Measurements from ENCODE around the gene PINLYP.
"Not testable (repeated sequence)": the region's sequence is repeated elsewhere in the genome, so short reads cannot be mapped to it uniquely, and the experiment has no call there.

The PINLYP gene

GRCh38 chr19:43578787-43579186, 3.2 kb downstream of the PINLYP start:
- Mint-ChIP-seq H3K36me3 (ENCODE audit: insufficient read depth) (peaks cover 15% of the 10 kb centered on the region), H3K27ac (peak overlapping the region; percentile 57 to 74), H3K9me3 (no peaks in the 10 kb centered on the region), H3K27me3 (no peaks in the 10 kb centered on the region), H3K4me1 (ENCODE audit: low read depth in 2 of 2) (peaks cover 22 to 25% of the 10 kb centered on the region in 2 donors), H3K4me3 (peak overlapping the region; percentile 36 to 65)
- ATAC-seq (replicated peaks) (no peak), DNase-seq (no peak)

GRCh38 chr19:43581467-43581866, 5.9 kb downstream of the PINLYP start:
- Mint-ChIP-seq H3K27ac (peak overlapping the region in 1 of 2 donors; percentile 57), H3K36me3 (ENCODE audit: insufficient read depth) (peaks cover 7% of the 10 kb centered on the region), H3K27me3 (no peaks in the 10 kb centered on the region), H3K4me3 (peak overlapping the region in 1 of 2 donors; percentile 65), H3K4me1 (ENCODE audit: low read depth in 2 of 2) (peaks cover 8 to 21% of the 10 kb centered on the region in 2 donors), H3K9me3 (no peaks in the 10 kb centered on the region)
- no peak for DNase-seq
- ATAC-seq (replicated peaks) = no peak

GRCh38 chr19:43582495-43582894, 6.9 kb downstream of the PINLYP start:
- H3K4me1 Mint-ChIP-seq (ENCODE audit: low read depth in 2 of 2) = peaks cover 6 to 21% of the 10 kb centered on the region in 2 donors
- peak overlapping the region in 1 of 2 donors; percentile 57 for H3K27ac Mint-ChIP-seq
- no peaks in the 10 kb centered on the region for H3K9me3 Mint-ChIP-seq
- H3K4me3 Mint-ChIP-seq = no peak overlapping the region
- H3K36me3 Mint-ChIP-seq (ENCODE audit: insufficient read depth) = peaks cover 6% of the 10 kb centered on the region
- no peaks in the 10 kb centered on the region for H3K27me3 Mint-ChIP-seq
- DNase-seq (no peak), ATAC-seq (replicated peaks) (no peak)

- peak overlapping the region; percentile 32 to 72 for H3K27ac Mint-ChIP-seq
- H3K4me1 Mint-ChIP-seq (ENCODE audit: low read depth in 2 of 2) = peaks cover 7 to 16% of the 10 kb centered on the region in 2 donors
- H3K27me3 Mint-ChIP-seq = no peaks in the 10 kb centered on the region
- no peak overlapping the region for H3K4me3 Mint-ChIP-seq
- no peak for DNase-seq
- H3K9me3 Mint-ChIP-seq = no peaks in the 10 kb centered on the region
- peaks cover 7% of the 10 kb centered on the region for H3K36me3 Mint-ChIP-seq (ENCODE audit: insufficient read depth)
- ATAC-seq (replicated peaks) = peak; percentile 28
Measured at GRCh38 chr19:43584484-43584883, 8.9 kb downstream of the PINLYP start.

GRCh38 chr19:43586346-43586745, 10.7 kb downstream of the PINLYP start:
- H3K27me3 Mint-ChIP-seq = no peaks in the 10 kb centered on the region
- H3K4me1 Mint-ChIP-seq (ENCODE audit: low read depth in 2 of 2) = peaks cover 12 to 17% of the 10 kb centered on the region in 2 donors
- ATAC-seq (replicated peaks) = no peak
- peak overlapping the region; percentile 38 to 72 for H3K27ac Mint-ChIP-seq
- H3K4me3 Mint-ChIP-seq = no peak overlapping the region
- no peaks in the 10 kb centered on the region for H3K9me3 Mint-ChIP-seq
- H3K36me3 Mint-ChIP-seq (ENCODE audit: insufficient read depth) = peaks cover 12% of the 10 kb centered on the region
- DNase-seq = no peak

GRCh38 chr19:43587029-43587428, 11.4 kb downstream of the PINLYP start:
- not testable (repeated sequence) for H3K27ac Mint-ChIP-seq; ATAC-seq (replicated peaks); H3K9me3 Mint-ChIP-seq

GRCh38 chr19:43589277-43589676, 13.7 kb downstream of the PINLYP start:
- Mint-ChIP-seq H3K27ac (peak overlapping the region; percentile 75 to 77), H3K36me3 (ENCODE audit: insufficient read depth) (peaks cover 24% of the 10 kb centered on the region), H3K4me1 (ENCODE audit: low read depth in 2 of 2) (peaks cover 21 to 22% of the 10 kb centered on the region in 2 donors), H3K4me3 (no peak overlapping the region), H3K9me3 (no peaks in the 10 kb centered on the region), H3K27me3 (no peaks in the 10 kb centered on the region)
- no peak for DNase-seq
- no peak for ATAC-seq (replicated peaks)

More at GRCh38 chr19:43587029-43587428, 11.4 kb downstream of the PINLYP start:
- not testable (repeated sequence) for H3K4me3 Mint-ChIP-seq, H3K27me3 Mint-ChIP-seq, DNase-seq
- Mint-ChIP-seq H3K4me1 (ENCODE audit: low read depth in 2 of 2) (peaks cover 12 to 14% of the 10 kb centered on the region in 2 donors), H3K36me3 (ENCODE audit: insufficient read depth) (peaks cover 18% of the 10 kb centered on the region)

GRCh38 chr19:43589678-43590077, 14.1 kb downstream of the PINLYP start:
- no peak overlapping the region for H3K4me3 Mint-ChIP-seq
- no peaks in the 10 kb centered on the region for H3K27me3 Mint-ChIP-seq
- peak overlapping the region; percentile 75 to 77 for H3K27ac Mint-ChIP-seq
- ATAC-seq (replicated peaks) = no peak
- DNase-seq = no peak
- no peaks in the 10 kb centered on the region for H3K9me3 Mint-ChIP-seq
- peaks cover 21% of the 10 kb centered on the region in 2 donors for H3K4me1 Mint-ChIP-seq (ENCODE audit: low read depth in 2 of 2)
- H3K36me3 Mint-ChIP-seq (ENCODE audit: insufficient read depth) = peaks cover 24% of the 10 kb centered on the region

- no peaks in the 10 kb centered on the region for H3K9me3 Mint-ChIP-seq
- peak overlapping the region in 1 of 2 donors; percentile 42 for H3K4me3 Mint-ChIP-seq
- H3K36me3 Mint-ChIP-seq (ENCODE audit: insufficient read depth) = peaks cover 38% of the 10 kb centered on the region
- ATAC-seq (replicated peaks) = no peak
- peaks cover 36 to 40% of the 10 kb centered on the region in 2 donors for H3K4me1 Mint-ChIP-seq (ENCODE audit: low read depth in 2 of 2)
- H3K27me3 Mint-ChIP-seq = no peaks in the 10 kb centered on the region
- peak overlapping the region in 1 of 2 donors; percentile 77 for H3K27ac Mint-ChIP-seq
- DNase-seq = no peak
Measured at GRCh38 chr19:43591904-43592772, 16.5 kb downstream of the PINLYP start.

GRCh38 chr19:43592800-43593350, 17.3 kb downstream of the PINLYP start:
- DNase-seq (no peak), ATAC-seq (replicated peaks) (no peak)
- Mint-ChIP-seq H3K9me3 (no peaks in the 10 kb centered on the region), H3K36me3 (ENCODE audit: insufficient read depth) (peaks cover 40% of the 10 kb centered on the region), H3K27ac (peak overlapping the region; percentile 23 to 80), H3K4me3 (peak overlapping the region in 1 of 2 donors; percentile 42), H3K4me1 (ENCODE audit: low read depth in 2 of 2) (peaks cover 43 to 45% of the 10 kb centered on the region in 2 donors), H3K27me3 (no peaks in the 10 kb centered on the region)

- Mint-ChIP-seq H3K9me3 (no peaks in the 10 kb centered on the region), H3K27me3 (no peaks in the 10 kb centered on the region), H3K36me3 (ENCODE audit: insufficient read depth) (peaks cover 41% of the 10 kb centered on the region), H3K27ac (peak overlapping the region; percentile 23 to 100), H3K4me1 (ENCODE audit: low read depth in 2 of 2) (peaks cover 49 to 53% of the 10 kb centered on the region in 2 donors), H3K4me3 (peak overlapping the region; percentile 96 to 97)
- no peak for ATAC-seq (replicated peaks)
- DNase-seq = no peak
Measured at GRCh38 chr19:43594081-43594697, 18.6 kb downstream of the PINLYP start.

- Mint-ChIP-seq H3K9me3 (no peaks in the 10 kb centered on the region), H3K4me3 (peak overlapping the region; percentile 96 to 97), H3K4me1 (ENCODE audit: low read depth in 2 of 2) (peaks cover 44 to 48% of the 10 kb centered on the region in 2 donors), H3K36me3 (ENCODE audit: insufficient read depth) (peaks cover 43% of the 10 kb centered on the region), H3K27me3 (no peaks in the 10 kb centered on the region), H3K27ac (peak overlapping the region; percentile 100)
- ATAC-seq (replicated peaks) = peak; percentile 61
- peak; percentile 61 to 71 (median 71) for DNase-seq
Measured at GRCh38 chr19:43594710-43595604, 19.4 kb downstream of the PINLYP start.

All from effector memory CD8-positive, alpha-beta T cell (primary cell).